GM20000 (cell line): Measurements from ENCODE around the gene NEK11.

Experiments
- DNase-seq: peaks from one replicate; pipeline ENCODE4 v3.0.0; 2012; ENCODE audit warnings: low spot score
- TF ChIP-seq, protein P1 (sequence below): IDR thresholded peaks from 2 replicates; pipeline ENCODE4 v1.5.1; 2012; ENCODE audit warnings: mild to moderate bottlenecking, control low read depth; ENCODE audit errors: extremely low read depth, missing control alignments

The NEK11 gene

GRCh38 chr3:131260525-131260924, 233.8 kb downstream of the NEK11 start:
- TF ChIP-seq, protein P1, sequence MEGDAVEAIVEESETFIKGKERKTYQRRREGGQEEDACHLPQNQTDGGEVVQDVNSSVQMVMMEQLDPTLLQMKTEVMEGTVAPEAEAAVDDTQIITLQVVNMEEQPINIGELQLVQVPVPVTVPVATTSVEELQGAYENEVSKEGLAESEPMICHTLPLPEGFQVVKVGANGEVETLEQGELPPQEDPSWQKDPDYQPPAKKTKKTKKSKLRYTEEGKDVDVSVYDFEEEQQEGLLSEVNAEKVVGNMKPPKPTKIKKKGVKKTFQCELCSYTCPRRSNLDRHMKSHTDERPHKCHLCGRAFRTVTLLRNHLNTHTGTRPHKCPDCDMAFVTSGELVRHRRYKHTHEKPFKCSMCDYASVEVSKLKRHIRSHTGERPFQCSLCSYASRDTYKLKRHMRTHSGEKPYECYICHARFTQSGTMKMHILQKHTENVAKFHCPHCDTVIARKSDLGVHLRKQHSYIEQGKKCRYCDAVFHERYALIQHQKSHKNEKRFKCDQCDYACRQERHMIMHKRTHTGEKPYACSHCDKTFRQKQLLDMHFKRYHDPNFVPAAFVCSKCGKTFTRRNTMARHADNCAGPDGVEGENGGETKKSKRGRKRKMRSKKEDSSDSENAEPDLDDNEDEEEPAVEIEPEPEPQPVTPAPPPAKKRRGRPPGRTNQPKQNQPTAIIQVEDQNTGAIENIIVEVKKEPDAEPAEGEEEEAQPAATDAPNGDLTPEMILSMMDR: no peak
- DNase-seq: no peak

DNA sequence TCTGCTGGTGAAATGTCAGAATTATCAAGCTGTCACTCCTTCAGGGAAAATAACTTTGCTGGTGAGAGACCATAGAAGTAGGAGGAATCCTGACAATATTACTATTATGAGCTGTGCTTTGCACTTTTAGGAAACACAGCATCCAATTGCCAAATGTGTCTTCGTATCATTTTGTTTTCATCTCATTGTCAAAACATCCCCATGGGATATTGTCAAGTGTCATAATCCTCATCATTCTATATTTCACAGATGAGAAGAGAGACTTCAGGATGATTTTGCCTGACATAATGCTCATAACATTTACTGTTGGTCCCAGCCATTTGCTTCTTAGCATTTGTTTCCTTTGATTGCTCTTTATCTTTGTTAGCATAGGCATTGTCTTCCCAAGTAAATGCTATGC, 234.4 kb downstream of the NEK11 start:
- no peak for DNase-seq
- TF ChIP-seq, protein P1: no peak

DNA sequence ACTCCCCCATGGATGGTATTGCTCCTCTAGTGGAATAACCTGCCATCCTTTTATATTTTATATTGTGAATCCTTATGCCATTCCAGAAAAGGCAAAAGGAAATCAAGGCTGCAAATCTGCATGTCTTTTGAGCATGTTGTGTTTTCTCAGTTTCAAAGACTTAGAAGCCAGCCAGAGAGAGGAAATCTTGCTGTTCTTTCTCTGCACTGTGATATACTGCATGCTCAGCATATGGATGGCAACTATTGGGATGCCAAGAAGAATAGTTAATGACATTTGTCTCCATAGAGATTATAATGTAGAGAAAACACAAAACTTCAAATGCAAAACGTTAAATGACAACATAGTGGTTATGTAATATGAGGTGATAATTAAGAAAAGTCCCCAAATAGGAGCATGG, 248.9 kb downstream of the NEK11 start:
- DNase-seq: no peak
- TF ChIP-seq, protein P1: no peak

GRCh38 chr3:131277836-131278497, 251.3 kb downstream of the NEK11 start:
- TF ChIP-seq, protein P1: no peak
- DNase-seq: no peak

DNA sequence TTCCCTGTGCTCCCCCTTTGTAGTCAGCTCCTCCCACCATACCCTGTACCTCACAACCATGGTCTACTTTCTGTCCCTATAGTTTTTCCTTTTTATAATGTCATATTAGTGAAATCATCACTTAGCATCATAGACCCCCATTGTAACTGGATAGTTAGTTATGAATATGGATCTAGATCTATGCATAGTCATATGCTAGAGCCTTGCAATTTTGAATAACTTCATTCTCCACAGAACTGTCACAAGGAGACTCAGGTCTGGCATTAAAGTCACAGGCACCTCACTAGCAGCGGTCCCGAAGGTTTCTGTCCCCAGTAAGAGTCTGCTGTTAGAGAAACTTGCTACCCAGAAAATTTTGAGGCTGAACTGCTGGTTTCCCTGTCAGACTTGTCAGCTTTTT, 252.9 kb downstream of the NEK11 start:
- TF ChIP-seq, protein P1: no peak

GRCh38 chr3:131282379-131282778, 255.7 kb downstream of the NEK11 start:
- TF ChIP-seq, protein P1: no peak
- no peak for DNase-seq

More for the DNA sequence above, 252.9 kb downstream of the NEK11 start:
- DNase-seq: no peak

DNA sequence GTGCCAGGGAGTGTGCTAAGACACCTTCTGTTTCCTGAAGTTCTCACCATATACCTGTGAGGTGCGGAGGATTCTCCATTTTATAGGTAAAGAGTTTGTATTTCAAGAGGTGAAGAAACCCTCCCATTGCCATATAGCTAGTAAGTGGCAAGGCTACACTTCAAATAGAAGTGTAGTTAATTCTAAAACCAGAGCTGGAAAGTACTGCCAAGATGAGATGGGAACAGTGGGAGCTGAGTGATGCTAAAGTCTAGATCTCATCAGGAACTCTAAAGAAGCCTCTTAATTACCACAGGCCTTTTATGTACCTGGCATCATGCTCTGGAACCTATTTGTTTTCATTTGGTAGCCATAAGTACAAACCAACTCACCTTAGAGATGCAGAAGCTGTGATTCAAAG, 256.3 kb downstream of the NEK11 start:
- TF ChIP-seq, protein P1: no peak

More for the DNA sequence above, 256.3 kb downstream of the NEK11 start:
- DNase-seq: no peak
